ENCODE measurements around the gene APC2.

APC2 gene

DNA sequence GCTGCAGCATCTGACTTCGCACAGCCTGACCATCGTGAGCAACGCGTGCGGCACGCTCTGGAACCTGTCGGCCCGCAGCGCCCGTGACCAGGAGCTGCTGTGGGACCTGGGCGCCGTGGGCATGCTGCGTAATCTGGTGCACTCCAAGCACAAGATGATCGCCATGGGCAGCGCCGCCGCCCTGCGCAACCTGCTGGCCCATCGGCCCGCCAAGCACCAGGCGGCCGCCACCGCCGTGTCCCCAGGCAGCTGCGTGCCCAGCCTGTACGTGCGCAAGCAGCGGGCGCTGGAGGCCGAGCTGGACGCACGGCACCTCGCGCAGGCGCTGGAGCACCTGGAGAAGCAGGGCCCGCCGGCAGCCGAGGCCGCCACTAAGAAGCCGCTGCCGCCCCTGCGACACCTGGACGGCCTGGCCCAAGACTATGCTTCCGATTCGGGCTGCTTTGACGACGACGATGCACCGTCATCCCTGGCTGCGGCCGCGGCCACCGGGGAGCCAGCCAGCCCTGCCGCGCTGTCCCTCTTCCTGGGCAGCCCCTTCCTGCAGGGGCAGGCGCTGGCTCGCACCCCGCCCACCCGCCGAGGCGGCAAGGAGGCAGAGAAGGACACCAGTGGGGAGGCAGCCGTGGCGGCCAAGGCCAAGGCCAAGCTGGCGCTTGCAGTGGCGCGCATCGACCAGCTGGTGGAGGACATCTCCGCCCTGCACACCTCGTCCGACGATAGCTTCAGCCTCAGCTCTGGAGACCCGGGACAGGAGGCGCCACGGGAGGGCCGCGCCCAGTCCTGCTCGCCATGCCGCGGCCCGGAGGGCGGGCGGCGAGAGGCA, 15.5 kb downstream of the APC2 start:
- peak in 1 of 2 donors; percentile 39 for DNase-seq (ENCODE audit: low read depth in 2 of 2)

DNA sequence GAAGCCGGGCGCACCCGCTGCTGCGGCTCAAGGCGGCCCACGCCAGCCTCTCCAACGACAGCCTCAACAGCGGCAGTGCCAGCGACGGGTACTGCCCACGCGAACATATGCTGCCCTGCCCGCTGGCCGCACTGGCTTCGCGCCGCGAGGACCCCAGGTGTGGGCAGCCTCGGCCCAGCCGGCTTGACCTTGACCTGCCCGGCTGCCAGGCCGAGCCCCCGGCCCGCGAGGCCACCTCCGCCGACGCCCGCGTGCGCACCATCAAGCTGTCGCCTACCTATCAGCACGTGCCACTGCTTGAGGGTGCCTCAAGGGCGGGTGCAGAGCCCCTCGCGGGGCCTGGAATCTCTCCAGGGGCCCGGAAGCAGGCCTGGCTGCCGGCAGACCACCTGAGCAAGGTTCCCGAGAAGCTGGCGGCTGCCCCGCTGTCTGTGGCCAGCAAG, 16.1 kb downstream of the APC2 start:
- no peak for DNase-seq (ENCODE audit: low read depth in 2 of 2)

DNA sequence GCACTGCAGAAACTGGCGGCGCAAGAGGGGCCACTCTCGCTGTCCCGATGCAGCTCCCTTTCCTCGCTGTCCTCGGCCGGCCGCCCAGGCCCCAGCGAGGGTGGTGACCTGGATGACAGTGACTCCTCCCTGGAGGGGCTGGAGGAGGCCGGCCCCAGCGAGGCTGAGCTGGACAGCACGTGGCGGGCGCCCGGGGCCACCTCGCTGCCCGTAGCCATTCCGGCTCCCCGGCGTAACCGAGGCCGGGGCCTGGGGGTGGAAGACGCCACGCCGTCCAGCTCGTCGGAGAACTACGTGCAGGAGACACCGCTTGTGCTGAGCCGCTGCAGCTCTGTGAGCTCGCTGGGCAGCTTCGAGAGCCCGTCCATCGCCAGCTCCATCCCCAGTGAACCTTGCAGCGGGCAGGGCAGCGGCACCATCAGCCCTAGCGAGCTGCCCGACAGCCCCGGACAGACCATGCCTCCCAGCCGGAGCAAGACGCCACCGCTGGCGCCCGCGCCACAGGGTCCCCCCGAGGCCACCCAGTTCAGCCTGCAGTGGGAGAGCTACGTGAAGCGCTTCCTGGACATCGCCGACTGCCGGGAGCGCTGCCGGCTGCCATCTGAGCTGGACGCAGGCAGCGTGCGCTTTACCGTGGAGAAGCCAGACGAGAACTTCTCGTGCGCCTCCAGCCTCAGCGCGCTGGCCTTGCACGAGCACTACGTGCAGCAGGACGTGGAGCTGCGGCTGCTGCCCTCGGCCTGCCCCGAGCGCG, 16.7 kb downstream of the APC2 start:
- DNase-seq (ENCODE audit: low read depth in 2 of 2): no peak

DNA sequence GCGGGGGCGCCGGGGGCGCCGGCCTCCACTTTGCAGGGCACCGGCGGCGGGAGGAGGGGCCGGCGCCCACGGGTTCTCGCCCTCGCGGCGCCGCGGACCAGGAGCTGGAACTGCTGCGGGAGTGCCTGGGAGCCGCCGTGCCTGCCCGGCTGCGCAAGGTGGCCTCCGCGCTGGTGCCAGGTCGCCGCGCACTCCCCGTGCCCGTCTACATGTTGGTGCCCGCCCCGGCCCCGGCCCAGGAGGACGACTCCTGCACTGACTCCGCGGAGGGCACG, 17.2 kb downstream of the APC2 start:
- no peak for DNase-seq (ENCODE audit: low read depth in 2 of 2)

DNA sequence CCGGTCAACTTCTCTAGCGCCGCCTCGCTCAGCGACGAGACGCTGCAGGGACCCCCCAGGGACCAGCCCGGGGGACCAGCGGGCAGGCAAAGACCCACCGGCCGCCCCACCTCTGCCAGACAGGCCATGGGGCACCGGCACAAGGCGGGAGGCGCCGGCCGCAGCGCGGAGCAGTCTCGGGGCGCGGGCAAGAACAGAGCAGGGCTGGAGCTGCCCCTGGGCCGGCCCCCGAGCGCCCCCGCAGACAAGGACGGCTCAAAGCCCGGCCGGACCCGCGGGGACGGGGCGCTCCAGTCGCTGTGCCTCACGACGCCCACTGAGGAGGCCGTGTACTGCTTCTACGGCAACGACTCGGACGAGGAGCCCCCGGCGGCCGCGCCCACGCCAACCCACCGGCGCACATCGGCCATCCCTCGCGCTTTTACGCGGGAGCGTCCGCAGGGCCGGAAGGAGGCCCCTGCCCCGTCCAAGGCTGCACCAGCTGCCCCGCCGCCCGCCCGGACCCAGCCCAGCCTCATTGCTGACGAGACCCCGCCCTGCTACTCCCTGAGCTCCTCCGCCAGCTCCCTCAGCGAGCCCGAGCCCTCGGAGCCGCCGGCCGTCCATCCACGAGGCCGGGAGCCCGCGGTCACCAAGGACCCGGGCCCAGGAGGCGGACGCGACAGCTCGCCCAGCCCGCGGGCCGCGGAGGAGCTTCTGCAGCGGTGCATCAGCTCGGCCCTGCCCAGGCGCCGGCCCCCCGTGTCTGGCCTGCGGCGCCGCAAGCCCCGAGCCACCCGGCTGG, 17.8 kb downstream of the APC2 start:
- DNase-seq (ENCODE audit: low read depth in 2 of 2): no peak

DNA sequence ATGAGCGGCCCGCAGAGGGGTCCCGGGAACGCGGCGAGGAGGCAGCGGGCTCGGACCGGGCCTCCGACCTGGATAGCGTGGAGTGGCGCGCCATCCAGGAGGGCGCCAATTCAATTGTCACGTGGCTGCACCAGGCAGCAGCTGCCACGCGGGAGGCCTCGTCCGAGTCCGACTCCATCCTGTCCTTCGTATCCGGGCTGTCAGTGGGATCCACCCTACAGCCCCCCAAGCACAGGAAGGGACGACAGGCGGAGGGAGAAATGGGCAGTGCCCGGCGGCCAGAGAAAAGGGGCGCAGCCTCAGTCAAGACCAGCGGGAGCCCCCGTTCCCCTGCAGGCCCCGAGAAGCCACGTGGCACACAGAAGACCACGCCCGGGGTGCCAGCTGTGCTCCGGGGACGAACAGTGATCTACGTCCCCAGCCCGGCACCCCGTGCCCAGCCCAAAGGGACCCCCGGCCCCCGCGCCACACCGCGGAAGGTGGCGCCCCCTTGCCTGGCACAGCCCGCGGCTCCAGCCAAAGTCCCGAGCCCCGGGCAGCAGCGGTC, 18.4 kb downstream of the APC2 start:
- DNase-seq (ENCODE audit: low read depth in 2 of 2): no peak

DNA sequence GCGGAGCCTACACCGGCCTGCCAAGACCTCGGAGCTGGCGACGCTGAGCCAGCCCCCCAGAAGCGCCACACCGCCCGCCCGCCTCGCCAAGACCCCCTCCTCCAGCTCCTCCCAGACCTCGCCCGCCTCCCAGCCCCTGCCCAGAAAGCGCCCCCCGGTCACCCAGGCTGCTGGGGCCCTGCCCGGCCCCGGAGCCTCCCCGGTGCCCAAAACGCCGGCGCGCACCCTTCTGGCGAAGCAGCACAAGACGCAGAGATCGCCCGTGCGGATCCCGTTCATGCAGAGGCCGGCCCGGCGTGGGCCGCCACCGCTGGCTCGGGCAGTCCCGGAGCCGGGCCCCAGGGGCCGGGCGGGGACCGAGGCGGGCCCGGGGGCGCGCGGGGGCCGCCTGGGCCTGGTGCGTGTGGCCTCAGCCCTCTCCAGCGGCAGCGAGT, 18.9 kb downstream of the APC2 start:
- DNase-seq (ENCODE audit: low read depth in 2 of 2): peak in 1 of 2 donors; percentile 41

DNA sequence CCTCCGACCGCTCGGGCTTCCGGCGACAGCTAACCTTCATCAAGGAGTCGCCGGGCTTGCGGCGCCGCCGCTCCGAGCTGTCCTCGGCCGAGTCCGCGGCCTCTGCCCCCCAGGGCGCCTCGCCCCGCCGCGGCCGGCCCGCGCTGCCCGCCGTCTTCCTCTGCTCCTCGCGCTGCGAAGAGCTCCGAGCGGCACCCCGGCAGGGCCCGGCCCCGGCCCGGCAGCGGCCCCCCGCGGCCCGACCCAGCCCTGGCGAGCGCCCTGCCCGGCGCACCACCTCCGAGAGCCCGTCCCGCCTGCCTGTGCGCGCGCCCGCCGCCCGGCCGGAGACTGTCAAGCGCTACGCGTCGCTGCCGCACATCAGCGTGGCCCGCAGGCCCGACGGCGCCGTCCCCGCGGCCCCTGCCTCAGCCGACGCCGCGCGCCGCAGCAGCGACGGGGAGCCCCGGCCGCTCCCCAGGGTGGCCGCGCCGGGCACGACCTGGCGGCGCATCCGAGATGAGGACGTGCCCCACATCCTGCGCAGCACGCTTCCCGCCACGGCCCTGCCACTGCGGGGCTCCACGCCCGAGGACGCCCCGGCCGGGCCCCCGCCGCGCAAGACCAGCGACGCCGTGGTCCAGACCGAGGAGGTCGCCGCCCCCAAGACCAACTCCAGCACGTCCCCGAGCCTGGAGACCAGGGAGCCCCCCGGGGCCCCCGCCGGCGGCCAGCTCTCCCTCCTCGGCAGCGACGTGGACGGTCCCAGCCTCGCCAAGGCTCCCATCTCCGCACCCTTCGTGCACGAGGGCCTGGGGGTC, 19.5 kb downstream of the APC2 start:
- DNase-seq (ENCODE audit: low read depth in 2 of 2): no peak

DNA sequence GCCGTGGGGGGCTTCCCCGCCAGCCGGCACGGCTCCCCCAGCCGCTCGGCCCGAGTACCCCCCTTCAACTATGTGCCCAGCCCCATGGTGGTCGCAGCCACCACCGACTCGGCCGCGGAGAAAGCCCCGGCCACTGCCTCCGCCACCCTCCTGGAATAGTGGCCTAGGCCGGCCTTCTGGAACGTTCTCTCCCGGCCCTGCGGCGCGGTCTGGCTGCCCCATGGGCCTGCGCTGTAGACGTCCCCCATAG, 20.1 kb downstream of the APC2 start:
- no peak for DNase-seq (ENCODE audit: low read depth in 2 of 2)

DNA sequence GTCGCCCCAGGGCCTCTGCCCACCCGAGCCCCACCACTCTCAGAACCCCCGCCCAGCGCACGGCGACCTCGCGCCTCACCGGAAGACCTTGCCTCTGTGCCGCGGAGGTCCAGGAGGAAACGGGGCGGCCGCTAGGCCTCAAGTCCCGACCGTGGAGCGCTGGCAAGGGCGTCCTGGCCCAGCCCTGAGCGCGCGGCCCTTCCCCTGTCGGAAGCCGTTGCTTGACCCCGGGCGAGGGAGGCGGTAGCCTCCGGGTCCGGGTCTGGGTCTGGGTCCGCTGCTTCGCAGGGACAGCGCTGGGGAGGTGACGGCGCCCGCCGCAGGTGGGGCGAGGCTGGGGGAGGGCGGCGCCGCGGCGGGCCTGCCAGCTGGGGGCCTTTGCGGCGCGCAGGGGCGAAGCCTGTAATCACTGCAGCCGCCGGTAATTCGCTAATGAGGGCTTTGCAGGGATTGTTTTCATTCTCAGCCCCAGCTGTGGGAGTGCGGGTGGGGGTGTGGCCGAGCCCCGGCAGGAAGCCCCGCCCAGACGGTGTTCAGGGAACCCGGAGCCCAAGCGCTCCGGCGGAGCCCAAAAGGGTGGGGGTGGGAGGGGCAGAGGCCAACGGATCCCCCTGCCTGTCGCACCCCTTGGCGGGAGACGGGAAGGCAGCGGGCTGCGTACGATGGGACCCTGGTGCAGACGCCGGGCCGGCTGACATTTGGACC, 20.5 kb downstream of the APC2 start:
- peak; percentile 50 to 62 for DNase-seq (ENCODE audit: low read depth in 2 of 2)

DNA sequence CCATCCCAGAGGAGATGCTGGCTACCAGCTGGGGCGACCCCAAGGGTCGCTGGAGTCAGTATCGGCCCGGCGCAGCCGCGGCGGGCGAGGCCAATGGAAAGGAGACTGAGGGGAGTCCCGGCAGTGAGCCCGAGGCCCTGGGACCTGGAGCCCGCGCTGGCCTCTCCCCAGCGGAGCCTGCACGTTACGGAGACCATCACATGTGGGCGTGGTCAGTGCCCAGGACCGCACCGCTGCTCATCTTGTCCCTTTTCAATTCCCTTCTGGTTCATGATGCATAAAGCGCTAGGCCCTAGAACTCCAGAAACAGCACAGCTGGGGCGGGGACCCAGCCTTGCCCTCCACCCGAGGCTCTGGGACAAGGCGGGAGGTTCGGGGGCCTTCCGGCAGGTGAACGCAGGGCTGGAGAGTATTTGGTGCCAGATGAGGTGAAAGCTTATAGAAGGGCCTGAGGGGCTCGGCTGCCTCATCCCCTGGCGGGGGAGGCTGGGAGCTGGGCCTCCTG, 21.1 kb downstream of the APC2 start:
- DNase-seq (ENCODE audit: low read depth in 2 of 2): no peak

DNA sequence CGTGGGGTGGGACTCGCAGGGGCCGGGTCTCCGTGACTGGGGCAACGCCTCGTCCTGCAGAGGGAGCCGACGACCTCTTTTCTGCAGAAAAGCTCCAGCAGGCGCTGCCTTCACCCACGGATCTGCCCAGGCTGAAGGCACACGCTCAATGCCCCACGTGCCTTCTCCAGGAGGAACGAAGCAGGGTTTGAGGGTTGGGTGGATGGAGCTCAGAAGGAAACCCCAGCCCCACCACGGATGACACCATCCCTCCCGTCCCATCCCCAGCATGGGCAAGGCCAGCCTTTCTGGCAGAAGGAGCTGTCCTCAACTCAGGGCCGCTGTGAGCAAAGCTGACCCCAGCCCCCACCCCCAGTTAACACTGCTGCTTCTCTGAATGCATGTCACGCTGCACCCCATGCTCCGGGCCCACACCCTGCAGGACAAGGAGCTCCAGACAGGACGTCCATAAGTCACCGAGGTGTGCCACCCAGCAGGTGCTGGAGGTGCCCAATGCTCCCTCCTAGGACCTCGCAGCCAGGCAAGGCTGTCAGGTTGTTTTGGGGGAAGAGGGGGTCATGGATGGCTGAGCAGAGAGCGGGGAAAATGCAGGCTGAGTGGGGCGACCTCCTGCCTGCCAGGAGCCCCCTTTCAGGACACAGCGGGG, 21.7 kb downstream of the APC2 start:
- no peak for DNase-seq (ENCODE audit: low read depth in 2 of 2)

DNA sequence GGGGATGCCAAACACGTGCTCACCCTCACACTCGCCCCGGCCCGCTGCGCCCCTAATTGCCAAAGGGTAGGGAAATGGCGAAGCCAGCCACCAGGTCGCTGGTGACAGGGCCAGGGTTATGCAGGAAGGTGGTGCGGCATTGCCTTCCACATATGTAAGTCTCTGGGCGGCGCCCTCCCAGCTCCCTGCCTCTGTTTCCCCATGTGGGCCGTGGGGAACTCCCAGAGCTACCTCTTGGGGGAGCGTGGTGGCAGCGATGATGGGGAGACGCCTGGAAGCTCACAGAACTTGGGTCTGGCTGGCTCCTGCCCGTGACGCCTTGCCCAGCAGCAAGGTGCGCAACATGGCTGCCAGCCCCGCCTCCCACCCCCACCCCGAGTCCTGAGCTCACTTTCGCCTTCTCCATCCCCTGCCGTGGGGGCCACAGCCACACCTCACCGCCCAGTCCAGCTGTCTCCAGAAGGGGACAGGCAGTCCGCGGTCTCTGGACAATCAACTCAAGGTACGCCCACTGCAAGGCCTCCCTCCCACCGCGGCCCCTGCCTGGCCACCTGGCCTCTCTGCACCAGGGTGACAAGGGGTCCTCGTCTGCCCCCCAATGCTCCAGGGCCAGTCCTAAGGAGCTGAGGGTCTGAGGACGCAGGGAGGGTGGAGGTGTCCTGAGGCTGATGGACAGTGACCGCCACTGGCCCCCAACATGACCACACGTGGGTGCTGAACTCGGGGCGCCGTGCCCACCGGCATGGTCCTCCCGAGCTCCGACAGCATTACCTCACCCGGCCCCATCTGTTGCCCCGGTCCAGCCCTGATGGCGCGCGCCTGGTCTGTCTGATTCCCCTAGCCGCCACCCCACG, 22.5 kb downstream of the APC2 start:
- DNase-seq (ENCODE audit: low read depth in 2 of 2): no peak

DNA sequence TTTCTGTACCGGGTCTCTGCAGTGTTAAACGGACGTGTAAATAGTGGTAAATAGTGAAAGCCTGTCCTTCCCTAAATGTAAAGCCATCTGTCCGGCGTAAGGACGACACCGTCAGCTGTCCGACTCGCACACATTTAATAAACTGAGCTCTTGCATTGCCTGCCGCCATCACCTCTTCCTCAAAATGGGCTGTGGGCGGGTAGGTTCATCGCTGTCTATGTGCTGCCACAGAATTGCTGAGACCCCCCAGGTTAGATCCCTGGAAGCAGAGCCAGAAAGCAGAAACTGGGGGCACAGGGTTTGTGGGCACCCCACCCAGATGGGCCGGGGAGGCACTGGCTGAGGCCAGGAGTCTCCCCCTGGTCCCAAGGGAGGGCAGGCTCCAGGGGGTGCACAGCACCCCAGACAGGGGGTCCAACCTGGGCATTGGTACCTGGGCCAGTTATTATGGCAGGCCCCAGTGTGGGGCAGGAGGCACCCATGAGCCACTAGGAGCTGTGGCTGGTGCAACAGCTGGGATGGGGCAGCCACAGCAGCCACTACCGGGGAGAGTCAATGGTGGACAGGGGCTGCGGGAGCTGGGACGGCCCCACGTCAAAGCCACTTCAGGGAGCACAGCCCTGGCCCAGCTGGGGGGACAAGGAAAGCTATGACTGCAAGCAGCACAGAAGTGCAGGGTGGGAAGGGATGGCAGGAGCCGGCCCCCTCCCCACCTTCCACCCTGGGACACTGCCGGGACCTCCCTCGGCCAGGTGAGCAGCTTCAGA, 23.3 kb downstream of the APC2 start:
- DNase-seq (ENCODE audit: low read depth in 2 of 2): no peak

DNA sequence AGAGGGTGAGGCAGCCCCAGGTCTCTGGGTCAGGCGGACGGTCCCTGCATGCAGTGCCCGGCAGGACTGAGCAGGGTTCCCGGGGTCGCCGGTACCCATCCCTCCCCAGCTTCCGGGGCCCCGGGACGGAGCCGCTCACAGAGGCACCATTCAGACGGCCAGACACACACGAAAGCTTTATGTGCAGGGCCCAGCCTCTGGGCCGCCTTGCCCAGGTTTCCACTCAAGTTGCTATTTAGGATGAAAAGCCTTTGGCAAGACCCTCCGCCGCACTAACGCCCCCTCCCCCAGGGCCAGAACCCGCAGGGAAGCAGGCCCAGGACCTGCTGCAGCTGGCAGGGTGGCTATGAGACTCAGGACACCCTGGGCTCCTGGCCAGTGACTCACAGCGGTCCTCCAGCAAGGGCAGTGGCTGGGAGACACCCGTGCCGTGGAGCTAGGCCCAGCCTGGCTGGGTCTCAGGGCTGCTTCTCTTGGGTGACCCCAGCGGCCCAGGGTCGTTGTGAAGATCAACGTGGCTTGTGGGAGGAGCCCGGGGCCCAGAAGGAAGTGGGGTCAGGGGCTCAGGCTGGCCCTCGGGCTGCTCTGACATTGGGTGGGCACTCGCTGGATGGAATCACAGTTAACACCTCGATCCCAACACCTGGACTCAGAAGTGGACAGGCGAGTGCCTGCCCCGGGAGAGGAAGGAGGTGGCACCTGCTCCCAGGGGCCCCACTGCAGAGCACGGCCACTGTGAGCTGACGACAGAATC, 24.3 kb downstream of the APC2 start:
- no peak for DNase-seq (ENCODE audit: low read depth in 2 of 2)

DNA sequence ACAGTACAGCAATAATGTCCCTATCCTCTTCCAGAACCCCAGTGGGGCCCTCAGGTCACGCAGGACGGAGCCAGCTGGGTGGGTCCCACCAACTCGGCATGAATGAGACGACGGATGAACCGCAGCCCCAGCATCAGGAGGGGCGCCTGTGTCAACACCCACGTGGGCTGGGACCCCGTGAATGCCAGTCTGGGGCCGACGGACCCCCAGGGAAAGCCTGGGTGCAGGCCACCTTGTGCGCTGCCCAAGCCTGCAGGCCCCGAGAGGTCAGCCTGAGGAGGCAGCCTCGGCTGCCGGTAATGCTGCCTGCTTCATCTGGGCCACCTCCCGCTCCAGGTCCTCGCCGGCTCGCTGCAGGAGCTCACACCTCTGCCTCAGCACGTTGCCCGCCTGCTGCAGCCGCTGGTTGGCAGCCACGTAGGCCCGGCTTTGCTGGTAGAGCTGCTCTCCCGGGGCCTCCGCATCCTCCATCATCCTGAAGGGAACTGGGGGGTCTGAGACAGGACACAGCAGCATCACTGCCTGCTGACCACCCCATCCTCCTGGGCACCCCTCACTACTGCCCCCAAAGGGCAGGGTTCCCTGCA, 24.9 kb downstream of the APC2 start:
- DNase-seq (ENCODE audit: low read depth in 2 of 2): no peak

DNA sequence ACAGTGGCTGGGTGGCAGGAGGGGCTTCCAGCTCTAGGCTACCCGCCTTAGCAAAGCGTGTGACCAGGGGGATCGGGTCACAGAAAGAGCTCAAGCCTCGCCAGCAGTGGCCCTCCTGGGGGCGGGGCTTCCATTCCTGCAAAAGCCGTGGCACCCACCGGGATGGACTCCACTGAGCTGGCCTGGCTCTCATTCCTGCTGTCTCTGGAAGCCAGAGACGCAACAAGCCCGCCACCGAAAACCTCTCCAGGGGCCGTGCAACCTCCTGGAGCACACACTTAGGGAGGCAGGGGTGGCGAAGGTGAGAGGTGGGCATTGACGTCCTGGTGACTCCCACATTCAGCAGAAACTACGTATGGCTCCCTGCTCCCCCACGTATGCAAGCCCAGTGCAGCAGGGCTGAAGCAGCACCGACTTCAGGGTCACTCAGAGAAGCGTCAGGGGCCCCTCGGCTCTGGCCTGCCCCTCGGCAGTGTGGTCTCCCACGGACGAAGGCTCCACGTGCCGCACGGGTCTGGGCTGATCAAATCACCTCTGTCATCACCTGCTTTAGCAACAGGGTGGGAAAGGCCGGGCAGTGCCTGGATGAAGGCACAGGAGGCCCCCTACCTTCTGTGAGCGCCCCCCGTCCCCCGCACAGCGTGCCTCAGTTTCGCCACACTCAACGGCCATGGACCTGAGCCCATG, 26.0 kb downstream of the APC2 start:
- DNase-seq (ENCODE audit: low read depth in 2 of 2): no peak
